Dermis microvascular lymphatic vessel endothelial cell (primary cell): Measurements from ENCODE around the gene LRMDA. TPM values are rescaled to one million over a fixed set of nuclear protein-coding genes. Genes with fewer than 3 reads are reported as not detected.

Experiments used
- DNase-seq, 2 donors: peaks; one replicate each; pipeline versions ENCODE4 v3.0.0 to v3.0.0-alpha.2; 2010; ENCODE audit warnings: low read depth in 2 of 2
- total RNA-seq: library from RNA; depleted of rRNA; stranded (reverse); fragments of >200 nt; gene quantifications from 2 replicates; pipeline ENCODE4 v1.2.1, GENCODE V29; 2014

The LRMDA gene
- total RNA-seq, 1 donor from 2014 or later: 10.4 TPM

DNA sequence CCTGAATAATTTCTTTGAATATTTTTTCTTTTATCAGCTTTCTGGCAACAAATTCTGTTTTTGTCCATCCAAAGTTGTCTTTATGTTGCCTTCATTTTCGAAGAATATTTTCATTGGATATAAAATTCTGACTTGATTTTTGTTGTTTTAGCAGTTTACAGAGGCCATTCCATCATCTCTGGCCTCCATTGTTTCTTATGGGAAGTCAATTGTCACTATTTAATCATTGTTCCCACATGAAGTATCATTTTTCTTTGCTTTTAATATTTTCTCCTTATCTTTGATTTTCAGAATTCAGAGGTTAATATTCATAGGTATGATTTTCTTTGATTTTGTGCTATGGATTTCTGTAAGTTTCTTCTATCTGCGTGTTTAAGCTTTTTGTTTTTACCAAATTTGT, 512.6 kb downstream of the LRMDA start:
- no peak for DNase-seq

DNA sequence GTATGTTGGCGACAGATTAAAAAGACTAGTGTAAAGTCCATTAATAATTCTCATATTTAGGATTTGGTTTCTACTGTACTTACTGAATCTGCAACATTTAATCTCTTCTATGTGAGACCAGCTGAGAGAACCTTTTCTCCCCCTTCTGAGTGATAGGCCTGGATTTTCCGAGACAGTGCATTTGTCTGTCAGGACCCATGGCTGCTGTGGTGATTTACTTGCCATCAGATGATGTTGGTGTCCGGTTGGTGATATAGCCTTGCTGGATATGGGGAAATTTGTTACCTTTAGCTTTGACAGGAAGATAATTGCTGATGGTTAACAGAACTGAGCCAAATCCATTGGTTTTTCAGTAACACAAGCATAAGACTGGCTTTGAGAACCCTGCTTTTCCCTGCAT, 517.2 kb downstream of the LRMDA start:
- no peak for DNase-seq

DNA sequence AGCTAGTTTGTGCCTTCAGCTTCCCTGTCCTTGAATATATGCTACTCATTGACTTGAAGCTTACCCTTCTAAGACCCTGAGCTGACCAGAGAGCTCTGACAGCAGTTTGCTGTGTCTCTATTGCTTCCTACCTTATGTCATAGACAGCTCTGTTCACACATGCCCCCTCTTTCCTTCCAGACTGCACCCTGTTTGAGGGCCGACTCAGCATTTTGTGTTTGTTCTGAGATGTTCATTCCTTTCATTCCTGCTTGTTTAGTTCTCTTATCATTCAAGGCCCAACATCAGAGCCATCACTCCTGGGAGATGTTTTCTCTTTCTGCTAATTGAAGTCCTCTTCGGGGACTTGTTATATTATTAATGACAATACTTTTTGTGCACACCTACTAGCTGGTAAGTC, 518.9 kb downstream of the LRMDA start:
- DNase-seq: no peak

DNA sequence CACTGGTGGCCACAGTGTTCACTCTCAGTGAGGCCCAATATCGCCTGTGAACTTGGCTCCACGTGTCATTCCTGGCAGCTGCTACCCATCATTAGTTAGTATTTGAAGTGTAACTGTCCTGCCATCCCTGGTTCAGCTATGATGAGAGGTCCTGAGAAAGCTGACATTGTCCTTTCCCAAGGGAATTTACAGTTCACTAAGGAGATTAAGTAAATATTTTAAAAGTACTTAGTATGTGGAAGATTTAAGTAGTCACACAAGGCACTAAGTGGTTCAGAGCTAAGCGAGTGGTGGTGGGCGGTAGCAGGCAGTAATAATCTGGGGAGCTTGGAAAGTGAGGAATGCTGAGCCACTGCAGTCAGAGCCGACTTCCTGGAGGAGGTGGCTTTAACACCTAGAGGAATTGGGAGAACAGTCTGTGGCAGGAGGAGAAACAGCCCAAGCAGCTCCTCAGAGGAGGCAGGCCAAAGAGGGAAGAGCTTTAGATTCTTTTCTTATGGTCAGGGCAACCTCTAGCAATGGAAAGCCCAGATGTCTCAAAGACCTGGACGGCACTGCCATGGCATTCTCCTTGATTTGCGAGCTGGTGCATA, 519.7 kb downstream of the LRMDA start:
- DNase-seq: no peak

DNA sequence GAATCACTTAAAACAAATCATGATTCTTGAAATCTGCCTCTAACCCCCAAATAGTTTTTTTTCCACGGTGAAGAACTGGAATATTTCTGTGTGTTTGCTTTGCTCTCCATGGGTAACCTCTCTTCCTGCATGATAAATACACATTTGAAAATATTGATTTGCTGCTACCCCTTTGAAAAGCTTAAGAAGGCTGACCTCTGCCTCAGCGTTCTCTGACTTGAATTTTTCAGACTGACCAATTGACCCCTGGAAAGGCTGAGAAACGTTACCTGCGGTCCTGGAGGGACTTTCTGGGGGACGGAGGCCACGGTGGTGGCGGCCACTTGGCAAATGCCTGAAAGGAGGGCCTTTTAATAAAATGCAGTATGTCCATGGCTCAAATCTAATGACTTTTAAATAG, 520.2 kb downstream of the LRMDA start:
- DNase-seq: no peak

DNA sequence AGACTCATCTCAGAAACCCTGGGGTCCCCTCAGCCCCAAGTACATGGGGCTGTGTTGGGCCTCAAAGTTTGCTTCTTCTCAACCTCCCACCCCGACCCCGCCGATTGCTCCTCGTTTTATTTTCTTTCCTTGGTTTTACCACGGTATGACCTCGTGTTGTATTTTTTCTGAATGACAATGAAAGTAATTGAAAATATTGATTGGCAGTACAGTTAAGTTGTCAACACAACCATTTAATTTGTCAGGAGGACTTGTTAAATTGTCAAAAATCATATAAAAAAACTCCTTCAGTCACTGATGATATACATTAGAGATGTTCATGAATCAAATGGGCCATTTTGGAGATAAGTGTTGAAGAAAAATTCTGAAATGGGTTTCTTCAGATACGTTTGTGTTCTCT, 520.7 kb downstream of the LRMDA start:
- no peak for DNase-seq

DNA sequence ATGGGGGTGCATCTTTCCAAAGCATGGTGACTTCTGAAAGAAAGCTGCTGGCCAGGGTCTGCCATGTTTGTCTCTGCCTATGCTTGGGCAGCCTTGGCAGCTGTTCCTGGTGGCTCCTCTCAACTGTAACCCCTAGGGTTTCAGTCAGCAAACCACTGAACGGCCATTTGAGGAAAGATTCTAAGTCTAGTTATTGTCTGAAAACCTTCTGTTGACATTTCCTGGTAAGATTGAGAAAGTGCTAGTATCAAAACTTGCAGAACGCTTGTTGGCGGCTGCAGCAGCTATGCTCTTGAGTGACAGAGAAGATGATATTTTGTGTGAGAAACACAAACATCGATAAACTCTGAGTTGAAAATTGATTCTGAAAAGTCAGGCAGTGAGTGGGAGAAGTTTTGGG, 523.1 kb downstream of the LRMDA start:
- no peak for DNase-seq

DNA sequence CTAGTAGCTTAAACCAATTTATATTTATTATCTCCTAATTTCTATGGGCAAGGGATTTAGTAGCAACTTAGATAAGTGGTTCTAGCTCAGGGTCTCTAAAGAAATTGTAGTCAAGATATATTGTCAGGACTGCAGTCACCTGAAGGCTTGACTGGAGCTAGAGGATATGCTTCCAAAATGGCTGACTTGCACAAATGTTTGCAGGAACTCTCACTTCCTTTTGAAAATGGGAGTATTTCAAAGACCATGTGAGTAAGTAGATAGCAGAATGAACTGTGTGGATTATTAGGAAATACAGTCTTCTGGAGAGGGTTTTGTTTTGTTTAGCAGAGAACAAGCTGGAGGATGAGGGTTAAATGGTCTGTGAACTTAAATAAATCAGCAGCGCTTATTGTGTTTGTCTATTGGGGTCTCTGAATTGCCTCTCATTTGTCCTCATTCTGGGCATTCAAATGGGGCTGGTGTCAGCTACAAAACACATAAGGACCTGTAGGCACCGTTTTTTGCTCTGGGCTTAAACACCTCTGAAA, 524.6 kb downstream of the LRMDA start:
- no peak for DNase-seq

DNA sequence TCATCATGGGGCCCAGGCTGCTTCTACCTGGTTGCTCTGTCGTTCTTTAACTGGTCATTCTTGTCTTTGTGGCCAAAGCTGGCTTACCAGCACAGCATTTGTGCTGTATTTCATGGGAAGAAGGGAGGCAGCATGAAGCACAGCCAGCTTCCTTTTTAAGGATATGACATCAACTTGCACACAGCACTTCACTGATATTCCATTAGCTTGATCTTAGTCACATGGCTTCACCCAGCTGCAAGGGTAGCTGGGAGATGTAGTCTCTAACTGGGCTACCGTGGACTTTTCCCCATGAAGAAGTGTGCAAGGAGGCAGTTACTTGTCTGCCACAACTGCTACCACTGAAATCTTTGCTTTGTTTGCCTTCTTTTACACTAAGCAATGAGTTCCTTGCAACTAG, 525.2 kb downstream of the LRMDA start:
- DNase-seq: peak in 1 of 2 donors; percentile 5

DNA sequence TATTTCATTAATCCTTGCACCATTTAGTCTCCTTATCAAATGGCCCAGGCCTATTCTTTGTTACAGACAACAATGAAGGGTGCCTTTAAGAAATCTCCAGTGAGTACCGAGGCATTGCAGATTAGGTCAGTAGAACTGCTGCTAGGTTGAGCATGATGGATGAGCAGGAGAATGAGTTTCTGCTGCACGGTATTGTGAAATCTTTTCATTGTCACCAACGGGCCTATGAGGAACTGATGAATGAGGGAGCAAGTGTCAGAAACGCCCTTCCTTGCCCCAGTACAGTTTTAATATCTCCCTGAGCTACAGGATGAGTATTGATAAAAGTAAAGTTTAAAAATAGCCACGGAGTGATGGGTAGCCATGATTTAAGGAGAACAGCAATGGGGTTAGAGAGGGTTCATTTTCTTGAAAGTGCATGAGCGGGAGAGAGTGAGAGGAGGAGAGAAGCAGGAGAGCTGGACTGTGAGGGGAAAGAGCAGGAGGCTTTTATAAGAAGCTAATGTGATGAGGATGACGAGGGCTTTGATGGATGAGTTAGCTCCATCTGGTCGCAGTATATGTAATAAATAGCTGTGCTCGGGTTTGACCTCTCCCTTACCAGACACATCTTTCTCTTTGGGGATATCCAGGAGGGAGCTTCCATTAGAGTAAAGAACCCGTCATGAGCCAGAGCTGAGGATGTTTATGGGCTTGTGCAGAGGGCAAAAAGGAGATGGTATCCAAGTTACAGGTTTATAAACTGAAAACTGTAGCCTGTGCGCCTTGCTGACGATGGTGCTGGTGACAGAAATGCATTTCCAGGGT, 526.1 kb downstream of the LRMDA start:
- no peak for DNase-seq

DNA sequence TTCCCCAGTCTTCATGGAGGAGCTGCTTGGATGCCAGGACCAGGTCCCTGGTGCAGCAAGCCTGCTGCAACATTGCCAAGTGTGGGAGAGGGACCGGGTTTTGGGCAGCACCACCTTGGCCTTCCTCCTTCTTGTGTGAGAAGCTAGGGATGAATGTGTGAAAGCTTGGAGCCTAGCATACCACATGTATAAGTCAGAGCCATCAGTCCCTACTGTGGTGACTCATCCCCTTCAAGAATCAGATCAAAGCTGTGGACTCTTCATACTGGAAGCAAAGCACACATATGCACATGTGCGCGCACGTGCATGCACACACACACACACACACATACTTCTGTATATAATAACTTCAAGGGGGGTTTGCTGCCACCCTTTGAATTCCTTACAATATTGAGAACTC, 527.8 kb downstream of the LRMDA start:
- DNase-seq: no peak

DNA sequence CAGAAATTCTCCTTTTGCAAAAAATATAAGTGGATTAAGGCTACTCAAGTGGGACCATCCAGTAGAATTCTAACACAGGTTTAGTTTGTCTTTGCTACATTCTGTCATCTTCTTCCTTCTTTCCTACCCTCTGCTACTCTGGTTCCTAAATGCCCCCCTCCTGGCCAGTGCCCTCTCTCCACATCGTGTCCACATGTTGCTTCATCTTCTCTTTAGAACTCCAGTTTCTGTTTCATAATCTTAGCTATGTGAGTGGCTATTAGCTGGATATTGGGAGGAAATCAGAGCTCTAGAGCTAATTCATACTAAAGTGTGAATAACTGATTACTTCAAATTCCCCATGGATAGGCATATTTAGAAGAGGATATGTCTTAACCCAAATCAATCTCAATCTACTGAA, 528.5 kb downstream of the LRMDA start:
- DNase-seq: no peak

DNA sequence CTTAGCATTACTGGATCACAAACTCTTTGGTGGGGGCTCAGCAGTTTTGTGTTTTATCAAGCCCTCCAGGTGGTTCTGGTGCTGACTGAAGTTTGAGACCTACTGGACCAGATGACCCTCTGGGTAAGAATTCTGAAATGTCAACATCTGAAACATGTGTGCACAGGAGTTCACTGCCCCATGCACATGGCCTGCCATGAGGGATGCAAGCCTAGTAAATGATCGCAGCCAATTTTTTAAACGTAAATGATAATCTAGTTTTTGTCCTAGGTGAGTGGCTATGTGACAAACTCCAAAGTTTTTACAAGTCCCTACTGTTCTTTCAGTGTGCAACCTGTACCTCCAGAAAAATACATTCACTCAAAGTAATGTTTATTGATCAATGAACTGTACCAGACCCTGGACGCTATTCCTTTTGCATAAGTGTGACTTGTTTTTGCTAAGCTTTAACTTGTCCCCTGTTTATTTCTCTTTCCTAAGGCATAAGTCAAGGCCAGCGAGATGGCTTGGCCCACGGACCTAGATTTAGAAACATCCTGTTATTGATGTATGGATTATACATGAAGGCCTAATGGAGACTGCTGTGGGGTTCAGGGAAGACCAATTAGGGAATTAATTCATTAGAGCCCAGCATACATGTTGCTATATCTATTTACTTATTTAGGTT, 531.1 kb downstream of the LRMDA start:
- DNase-seq: no peak

DNA sequence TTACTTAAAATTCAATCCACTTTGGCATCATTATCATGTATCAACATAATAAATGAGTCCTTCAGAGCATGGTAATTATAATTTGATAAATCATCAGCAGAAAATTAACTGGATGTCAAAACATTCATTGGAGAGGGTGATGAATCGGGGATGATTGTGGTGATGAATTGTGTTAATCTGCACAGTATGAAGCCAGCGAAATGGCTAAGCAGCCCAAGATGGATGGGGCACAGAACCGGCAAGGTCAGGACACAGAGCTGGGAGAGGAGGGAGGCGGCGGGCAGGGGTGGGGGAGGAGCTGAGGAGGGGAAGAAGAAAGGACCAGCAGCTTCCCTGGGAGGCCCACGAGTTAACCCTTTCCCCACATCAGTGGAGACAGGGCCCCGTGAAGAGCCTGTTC, 536.1 kb downstream of the LRMDA start:
- DNase-seq: no peak

DNA sequence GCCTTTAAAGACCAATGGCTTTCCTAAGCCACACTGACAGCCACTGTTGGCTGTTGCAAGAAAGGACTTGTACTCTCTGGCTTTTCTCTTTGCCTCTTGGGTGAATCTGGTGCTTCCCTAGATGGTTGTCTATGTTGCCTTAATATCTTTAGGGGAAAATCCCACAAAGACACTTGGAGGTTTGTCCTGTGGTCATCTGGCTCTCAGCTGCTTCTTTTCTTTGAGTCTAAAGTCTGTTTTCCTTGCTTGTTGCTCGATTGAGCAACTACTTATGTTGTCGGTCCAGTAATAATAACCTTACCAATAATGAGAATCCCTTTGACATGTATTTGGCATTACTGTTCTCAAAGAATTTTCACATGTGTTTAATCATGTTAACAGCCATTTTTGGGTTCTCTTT, 537.6 kb downstream of the LRMDA start:
- no peak for DNase-seq

DNA sequence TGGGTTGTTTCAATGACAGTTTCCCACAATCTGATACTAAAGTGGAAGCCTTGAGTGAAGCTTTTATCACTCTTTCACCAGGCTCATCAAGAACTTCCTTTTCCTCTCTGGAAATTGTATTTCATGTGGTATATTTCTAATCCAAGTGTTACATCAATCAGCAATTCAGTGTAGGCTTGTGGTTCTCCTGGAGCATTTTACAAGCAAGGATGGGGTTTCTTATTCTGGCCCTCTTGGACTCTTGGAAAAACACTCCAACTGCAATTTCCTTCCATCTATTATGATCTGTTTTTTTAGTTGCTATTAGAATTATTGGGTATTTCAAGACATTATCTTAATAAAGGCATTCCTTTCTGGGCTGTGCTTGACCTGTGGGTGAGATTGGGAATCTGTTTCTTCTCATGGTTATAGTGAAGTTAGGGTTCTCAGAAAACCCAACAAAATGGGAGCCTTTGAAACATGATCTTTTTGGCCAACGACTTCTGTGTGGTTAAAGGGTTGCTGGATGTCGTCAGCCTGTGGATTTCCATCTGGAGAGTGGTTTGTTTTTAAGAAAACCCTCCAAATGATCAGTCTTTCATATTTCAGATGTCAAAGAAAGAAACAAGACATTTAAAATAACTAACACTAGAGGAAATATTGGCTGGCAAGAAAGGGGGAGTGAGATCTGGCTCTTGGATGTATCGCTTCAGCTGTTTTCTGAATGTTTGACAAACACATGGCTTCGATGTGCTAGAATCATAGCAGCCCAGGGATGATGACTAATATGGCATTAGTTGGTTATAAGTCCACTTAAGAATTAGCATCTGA, 540.2 kb downstream of the LRMDA start:
- DNase-seq: no peak

DNA sequence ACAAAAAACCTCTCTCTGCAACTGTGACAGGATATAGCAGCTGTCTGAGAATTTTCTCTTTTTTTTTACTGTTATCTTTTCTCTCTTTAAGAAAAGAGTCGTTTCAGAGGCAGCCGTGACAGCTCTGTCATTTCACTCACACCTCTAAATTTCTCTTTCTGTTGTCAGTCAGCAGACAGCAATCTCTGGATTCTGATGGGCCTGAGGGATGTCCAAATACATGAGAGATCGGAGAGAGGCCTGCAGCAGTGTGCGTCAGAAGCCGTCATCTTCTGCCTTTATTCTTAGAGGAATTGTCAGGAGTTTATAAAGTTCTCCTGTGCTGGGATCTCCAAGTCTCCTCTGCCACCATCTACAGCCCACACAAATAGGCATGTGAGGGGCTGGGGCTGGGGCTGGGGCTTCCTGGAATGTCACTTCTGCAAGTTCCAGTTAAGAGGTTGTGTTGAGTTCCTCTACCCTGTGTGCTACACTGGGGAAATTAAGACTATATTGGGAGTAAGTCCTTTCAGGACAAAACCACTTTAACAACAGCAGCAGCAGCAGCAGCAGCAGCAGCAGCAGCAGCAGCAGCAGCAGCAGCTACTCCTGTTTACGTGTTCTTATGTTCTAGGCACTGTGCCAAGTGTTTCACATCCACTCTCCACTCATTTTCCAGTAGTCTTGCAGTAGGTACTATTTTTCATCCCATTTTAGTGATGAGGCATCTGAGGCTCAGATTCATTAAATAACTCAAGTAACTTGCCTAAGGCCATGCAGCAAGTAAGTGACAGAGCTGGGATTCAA, 541.3 kb downstream of the LRMDA start:
- DNase-seq: peak; percentile 42 to 50

DNA sequence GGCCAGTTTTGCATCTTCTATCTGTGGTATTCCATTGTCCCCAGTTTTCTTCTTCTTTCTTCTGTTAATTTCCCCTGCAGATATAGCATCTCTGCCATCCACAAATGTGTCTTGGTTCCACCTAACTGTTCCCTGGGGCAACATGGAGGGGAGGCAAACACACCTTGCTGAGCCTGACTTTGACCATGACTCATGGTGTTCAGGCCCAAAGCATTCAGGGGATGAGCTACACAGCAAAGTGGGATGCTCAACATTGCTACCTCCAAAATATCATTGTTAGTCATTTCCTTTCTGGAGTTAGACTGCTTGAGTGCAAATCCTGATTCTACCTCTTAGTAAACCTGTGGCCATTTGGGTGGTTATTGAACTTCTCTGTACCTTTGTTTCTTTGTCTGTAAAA, 542.7 kb downstream of the LRMDA start:
- DNase-seq: no peak

DNA sequence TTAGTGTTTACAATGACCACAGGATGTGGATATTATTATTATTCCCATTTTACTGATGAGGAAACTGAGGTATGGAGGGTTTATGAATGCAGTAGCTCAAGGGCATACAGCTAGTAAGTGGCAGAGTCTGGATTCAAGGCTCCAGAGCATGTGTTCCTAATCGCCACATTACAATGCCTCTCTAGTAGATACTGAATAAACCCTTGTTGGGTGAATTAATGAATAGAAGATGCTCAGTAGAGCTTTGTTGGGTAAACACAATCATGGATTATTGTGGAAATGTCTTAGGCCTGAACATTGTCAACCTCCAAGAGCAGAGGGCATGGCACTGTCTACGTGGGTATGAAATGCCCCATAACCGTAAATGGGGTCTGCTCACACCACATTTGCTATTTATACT, 545.3 kb downstream of the LRMDA start:
- no peak for DNase-seq

DNA sequence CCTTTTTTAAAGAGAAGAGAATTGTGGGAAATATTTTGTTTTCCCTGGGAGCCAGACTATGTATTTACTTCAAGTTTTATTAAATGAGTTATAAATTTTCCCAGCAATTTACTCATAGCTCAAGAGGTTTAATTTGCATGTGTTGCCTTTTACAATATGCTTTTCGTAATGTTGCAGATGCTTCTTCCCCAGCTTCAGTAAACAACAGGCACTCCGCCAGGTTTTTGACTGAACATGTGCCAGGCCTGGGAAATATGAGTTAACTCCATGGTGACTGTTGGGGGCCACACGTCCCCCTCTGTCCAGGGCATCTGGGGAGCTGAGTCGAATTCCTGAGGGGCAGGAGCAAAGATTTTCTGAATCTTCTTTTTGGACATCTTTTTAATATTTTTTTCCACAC, 545.7 kb downstream of the LRMDA start:
- DNase-seq: no peak

DNA sequence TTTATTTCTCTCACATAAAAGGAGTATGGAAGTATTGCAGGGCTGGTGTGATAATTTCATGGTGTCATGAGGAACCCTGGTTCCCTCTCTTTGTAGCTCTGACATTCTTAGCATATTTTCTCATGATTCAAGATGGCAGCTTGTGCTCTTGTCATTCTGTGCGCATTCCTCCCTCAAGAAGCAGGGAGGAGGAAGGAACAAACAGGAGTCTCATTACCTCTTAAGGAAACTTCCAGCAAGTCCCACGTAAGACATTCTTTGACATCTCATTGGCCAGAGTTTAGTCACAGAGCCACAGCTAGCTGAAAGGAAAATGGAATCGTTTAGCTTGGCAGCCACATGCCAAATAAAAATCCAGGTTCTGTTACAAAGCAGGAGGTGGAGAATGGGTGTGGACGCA, 546.8 kb downstream of the LRMDA start:
- no peak for DNase-seq
